Activated CD4-positive, alpha-beta T cell treated with anti-CD3 and anti-CD28 coated beads, Interleukin-2, amount 50 U/mL, for 16 hours (primary cell): ENCODE results near the gene HOXC5.

Experiments
- DNase-seq: peaks from one replicate; pipeline ENCODE4 v3.0.0-alpha.2; 2020

HOXC5 gene

GRCh38 chr12:53996240-53997203 is 36.3 kb upstream of the HOXC5 start:
- no peak for DNase-seq

GRCh38 chr12:53997204-53998109 is 35.4 kb upstream of the HOXC5 start:
- DNase-seq, result no peak

GRCh38 chr12:53998110-53998899 is 34.5 kb upstream of the HOXC5 start:
- no peak for DNase-seq

GRCh38 chr12:53998900-53999236 is 34.0 kb upstream of the HOXC5 start:
- no peak for DNase-seq

GRCh38 chr12:53999559-54000115 is 33.2 kb upstream of the HOXC5 start:
- DNase-seq, result no peak

- DNase-seq, result no peak
Measured at GRCh38 chr12:54000116-54001114, 32.4 kb upstream of the HOXC5 start, which contains the start of gene HOXC9. Gene HOXC9 (plus strand): TSS chr12:54000161. CDS start chr12:54000189, 28 bp downstream.

GRCh38 chr12:54001283-54002187 is 31.3 kb upstream of the HOXC5 start:
- no peak for DNase-seq

- no peak for DNase-seq
Measured at GRCh38 chr12:54002278-54002914, 30.5 kb upstream of the HOXC5 start.

- DNase-seq, result no peak
Measured at GRCh38 chr12:54002915-54003389, 29.9 kb upstream of the HOXC5 start.

GRCh38 chr12:54003625-54004024 is 29.2 kb upstream of the HOXC5 start:
- DNase-seq, result no peak

GRCh38 chr12:54004063-54004840 is 28.6 kb upstream of the HOXC5 start:
- DNase-seq, result no peak

- no peak for DNase-seq
Measured at GRCh38 chr12:54004841-54005530, 27.9 kb upstream of the HOXC5 start.

GRCh38 chr12:54005531-54005852 is 27.4 kb upstream of the HOXC5 start:
- no peak for DNase-seq

- peak; percentile 83 for DNase-seq
Measured at GRCh38 chr12:54005853-54006558, 26.8 kb upstream of the HOXC5 start.

- no peak for DNase-seq
Measured at GRCh38 chr12:54006559-54007220, 26.2 kb upstream of the HOXC5 start.

GRCh38 chr12:54007538-54008259 is 25.2 kb upstream of the HOXC5 start:
- DNase-seq, result no peak
